HG03565 (cell line): Measurements from ENCODE around the gene FTHL17.

Experiments
- ATAC-seq: cut with Tn5 transposase; IDR thresholded peaks from one replicate; pipeline ENCODE4 v1.9.1; 2021; ENCODE audit warnings: mild to moderate bottlenecking, moderate library complexity; ENCODE audit not compliant: unreplicated experiment

FTHL17 gene

GRCh38 chrX:31071725-31072124, at the start of gene FTHL17:
FTHL17 (minus strand) TSS chrX:31072041; CDS start chrX:31071953, 88 bp downstream.
- ATAC-seq: no peak

- ATAC-seq: no peak
Observed at GRCh38 chrX:31117266-31117665, 45.4 kb upstream of the FTHL17 start.

- no peak for ATAC-seq
Observed at GRCh38 chrX:31115398-31115797, 43.6 kb upstream of the FTHL17 start.

- ATAC-seq: no peak
Observed at GRCh38 chrX:31114858-31115257, 43.0 kb upstream of the FTHL17 start.

GRCh38 chrX:31112226-31112999, 40.6 kb upstream of the FTHL17 start:
- no peak for ATAC-seq

- no peak for ATAC-seq
Observed at GRCh38 chrX:31110657-31111056, 38.8 kb upstream of the FTHL17 start.

GRCh38 chrX:31099536-31100090, 27.8 kb upstream of the FTHL17 start:
- peak; percentile 76 for ATAC-seq

- ATAC-seq: no peak
Observed at GRCh38 chrX:31098079-31098478, 26.2 kb upstream of the FTHL17 start.

- ATAC-seq: no peak
Observed at GRCh38 chrX:31093639-31093975, 21.8 kb upstream of the FTHL17 start.

- peak; percentile 59 for ATAC-seq
Observed at GRCh38 chrX:31092970-31093638, 21.3 kb upstream of the FTHL17 start.

GRCh38 chrX:31092476-31092875, 20.6 kb upstream of the FTHL17 start:
- ATAC-seq: no peak

- ATAC-seq: no peak
Observed at GRCh38 chrX:31091819-31092218, 20.0 kb upstream of the FTHL17 start.

- ATAC-seq: no peak
Observed at GRCh38 chrX:31074522-31074921, 2.7 kb upstream of the FTHL17 start.

- no peak for ATAC-seq
Observed at GRCh38 chrX:31071262-31071661, 579 bp downstream of the FTHL17 start.

- peak; percentile 48 for ATAC-seq
Observed at GRCh38 chrX:31070057-31070468, 1.8 kb downstream of the FTHL17 start.

- no peak for ATAC-seq
Observed at GRCh38 chrX:31063114-31063513, 8.7 kb downstream of the FTHL17 start.

- ATAC-seq: peak; percentile 80
Observed at GRCh38 chrX:31061091-31061490, 10.8 kb downstream of the FTHL17 start.

GRCh38 chrX:31060016-31060415, 11.8 kb downstream of the FTHL17 start:
- ATAC-seq: no peak

GRCh38 chrX:31058284-31058683, 13.6 kb downstream of the FTHL17 start:
- no peak for ATAC-seq

GRCh38 chrX:31057691-31058090, 14.2 kb downstream of the FTHL17 start:
- no peak for ATAC-seq

GRCh38 chrX:31057291-31057690, 14.6 kb downstream of the FTHL17 start:
- no peak for ATAC-seq

- ATAC-seq: no peak
Observed at GRCh38 chrX:31053621-31054020, 18.2 kb downstream of the FTHL17 start.
